ENCODE data around the gene TBRG1.

The TBRG1 gene

GRCh38 chr11:124623861-124624525 is 1.3 kb downstream of the TBRG1 start:
- ChIA-PET CTCF (interaction anchor here (0.6 kb wide), 1 partner anchor 208 kb away, joined by 5 read pairs; no protein-coding TSS in a partner anchor), POLR2A (no interaction called here)
- no peak for DNase-seq (ENCODE audit: extremely low spot score)
- TF ChIP-seq ARNT (IDR thresholded peaks at IDR 0.05) (no peak), FOXK2 (IDR thresholded peaks at IDR 0.05) (no peak), ZNF384 (IDR thresholded peaks at IDR 0.05) (no peak), LEF1 (IDR thresholded peaks at IDR 0.05; ENCODE audit: borderline replicate concordance) (no peak), ELF4 (IDR thresholded peaks at IDR 0.05) (no peak)

- no peak for TF ChIP-seq FOXA1 (IDR thresholded peaks at IDR 0.05)
- TF ChIP-seq FOXK2 (IDR thresholded peaks at IDR 0.05): no peak
- no peak for TF ChIP-seq LEF1 (IDR thresholded peaks at IDR 0.05; ENCODE audit: borderline replicate concordance)
- TF ChIP-seq NFRKB (IDR thresholded peaks at IDR 0.05): no peak
- TF ChIP-seq TARDBP (IDR thresholded peaks at IDR 0.05): no peak
- no peak for TF ChIP-seq ELF4 (IDR thresholded peaks at IDR 0.05)
- TF ChIP-seq HDGF (IDR thresholded peaks at IDR 0.05; ENCODE audit: borderline replicate concordance): no peak
- POLR2A ChIA-PET: no interaction called here
- CTCF ChIA-PET: no interaction called here
- no peak for DNase-seq (ENCODE audit: extremely low spot score)
These were observed 3.0 kb downstream of the TBRG1 start for GRCh38 chr11:124625504-124626168.

GRCh38 chr11:124627546-124627945 is 4.9 kb downstream of the TBRG1 start:
- no peak for DNase-seq (ENCODE audit: extremely low spot score)
- TF ChIP-seq TARDBP (IDR thresholded peaks at IDR 0.05) (no peak), L3MBTL2 (conservative IDR thresholded peaks at IDR 0.05) (no peak), FOXA1 (IDR thresholded peaks at IDR 0.05) (no peak), SUZ12 (IDR thresholded peaks at IDR 0.05) (no peak), NFRKB (IDR thresholded peaks at IDR 0.05) (no peak), FOXM1 (IDR thresholded peaks at IDR 0.05; ENCODE audit: borderline replicate concordance) (no peak)
- ChIA-PET POLR2A (no interaction called here), CTCF (no interaction called here)

- CTCF ChIA-PET: interaction anchor here (0.6 kb wide), 2 partner anchors 10 to 804 kb away, joined by 3 to 4 read pairs; no protein-coding TSS in a partner anchor
- TF ChIP-seq FOXK2 (IDR thresholded peaks at IDR 0.05): no peak
- DNase-seq (ENCODE audit: extremely low spot score): no peak
- POLR2A ChIA-PET: no interaction called here
These were observed 7.3 kb downstream of the TBRG1 start for GRCh38 chr11:124629961-124630360.

GRCh38 chr11:124633355-124633754 is 10.7 kb downstream of the TBRG1 start:
- DNase-seq (ENCODE audit: extremely low spot score): peak; percentile 26
- CTCF ChIA-PET: no interaction called here
- no peak for TF ChIP-seq NFRKB (IDR thresholded peaks at IDR 0.05)
- TF ChIP-seq PKNOX1 (IDR thresholded peaks at IDR 0.05): peak; percentile 53; the same call in 1 of the 2 replicates
- TF ChIP-seq L3MBTL2 (conservative IDR thresholded peaks at IDR 0.05): no peak
- POLR2A ChIA-PET: interaction anchor here (1.6 to 3.0 kb wide), 2 partner anchors 11 kb away, joined by 7 to 11 read pairs; partner anchors contain the start of gene TBRG1

- no peak for DNase-seq (ENCODE audit: extremely low spot score)
- ChIA-PET POLR2A (no interaction called here), CTCF (interaction anchor here (0.8 kb wide), 1 partner anchor 9 kb away, joined by 3 read pairs; no protein-coding TSS in a partner anchor)
- TF ChIP-seq PKNOX1 (IDR thresholded peaks at IDR 0.05): no peak
These were observed 13.3 kb downstream of the TBRG1 start for GRCh38 chr11:124635932-124636331.

GRCh38 chr11:124638500-124638899 is 15.8 kb downstream of the TBRG1 start:
- no peak for TF ChIP-seq L3MBTL2 (conservative IDR thresholded peaks at IDR 0.05)
- no peak for TF ChIP-seq HDGF (IDR thresholded peaks at IDR 0.05; ENCODE audit: borderline replicate concordance)
- no peak for TF ChIP-seq TARDBP (IDR thresholded peaks at IDR 0.05)
- no peak for TF ChIP-seq FOXA1 (IDR thresholded peaks at IDR 0.05)
- no peak for TF ChIP-seq SUZ12 (IDR thresholded peaks at IDR 0.05)
- no peak for TF ChIP-seq FOXK2 (IDR thresholded peaks at IDR 0.05)
- no peak for TF ChIP-seq CTBP1 (IDR thresholded peaks at IDR 0.05; ENCODE audit: borderline replicate concordance)
- no peak for TF ChIP-seq PKNOX1 (IDR thresholded peaks at IDR 0.05)
- TF ChIP-seq NFRKB (IDR thresholded peaks at IDR 0.05): no peak
- no peak for TF ChIP-seq SP1 (IDR thresholded peaks at IDR 0.05)
- TF ChIP-seq LEF1 (IDR thresholded peaks at IDR 0.05; ENCODE audit: borderline replicate concordance): no peak
- no peak for TF ChIP-seq FOXM1 (IDR thresholded peaks at IDR 0.05; ENCODE audit: borderline replicate concordance)
- no peak for TF ChIP-seq ARNT (IDR thresholded peaks at IDR 0.05)
- TF ChIP-seq ZNF384 (IDR thresholded peaks at IDR 0.05): no peak
- no peak for TF ChIP-seq BHLHE40 (IDR thresholded peaks at IDR 0.05; ENCODE audit: borderline replicate concordance)
- no peak for DNase-seq (ENCODE audit: extremely low spot score)

More at GRCh38 chr11:124638500-124638899, 15.8 kb downstream of the TBRG1 start:
- ChIA-PET CTCF (no interaction called here), POLR2A (interaction anchor here (1.0 kb wide), 2 partner anchors 16 to 34 kb away, joined by 3 read pairs; partner anchors contain the start of gene TBRG1)

All from HEK293T (cell line).